ENCODE data around the gene MYO5C. TPM values are rescaled to one million over a fixed set of nuclear protein-coding genes. Genes with fewer than 3 reads are reported as not detected.

MYO5C gene
- total RNA-seq, 1 donor from 2014 or later = 2.3 TPM

DNA sequence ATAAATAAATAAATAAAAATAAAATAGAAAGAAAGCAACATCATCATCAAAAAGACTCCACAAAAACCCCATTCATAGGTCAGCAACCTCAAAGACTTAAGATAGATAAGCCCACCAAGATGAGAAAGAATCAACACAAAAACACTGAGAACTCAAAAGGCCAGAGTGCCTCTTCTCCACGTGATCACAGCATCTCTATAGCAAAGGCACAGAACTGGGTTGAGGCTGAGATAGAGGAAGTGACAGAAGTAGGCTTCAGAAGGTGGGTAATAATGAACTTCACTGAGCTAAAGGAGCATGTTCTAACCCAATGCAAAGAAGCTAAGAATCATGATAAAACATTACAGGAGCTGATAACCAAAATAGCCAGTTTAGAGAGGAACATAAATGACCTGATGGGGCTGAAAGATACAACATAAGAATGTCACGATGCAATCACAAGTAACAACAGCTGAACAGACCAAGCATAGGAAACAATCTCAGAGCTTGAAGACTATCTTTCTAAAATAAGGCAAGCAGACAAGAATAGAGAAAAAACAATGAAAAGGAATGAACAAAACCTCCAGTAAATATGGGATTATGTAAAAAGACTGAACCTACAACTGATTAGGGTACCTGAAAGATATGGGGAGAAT, 130.9 kb downstream of the MYO5C start:
- no peak for ATAC-seq (ENCODE audit: poor library complexity)
- DNase-seq = no peak
- intact Hi-C loops (cut with DNase I) = no loop called here

DNA sequence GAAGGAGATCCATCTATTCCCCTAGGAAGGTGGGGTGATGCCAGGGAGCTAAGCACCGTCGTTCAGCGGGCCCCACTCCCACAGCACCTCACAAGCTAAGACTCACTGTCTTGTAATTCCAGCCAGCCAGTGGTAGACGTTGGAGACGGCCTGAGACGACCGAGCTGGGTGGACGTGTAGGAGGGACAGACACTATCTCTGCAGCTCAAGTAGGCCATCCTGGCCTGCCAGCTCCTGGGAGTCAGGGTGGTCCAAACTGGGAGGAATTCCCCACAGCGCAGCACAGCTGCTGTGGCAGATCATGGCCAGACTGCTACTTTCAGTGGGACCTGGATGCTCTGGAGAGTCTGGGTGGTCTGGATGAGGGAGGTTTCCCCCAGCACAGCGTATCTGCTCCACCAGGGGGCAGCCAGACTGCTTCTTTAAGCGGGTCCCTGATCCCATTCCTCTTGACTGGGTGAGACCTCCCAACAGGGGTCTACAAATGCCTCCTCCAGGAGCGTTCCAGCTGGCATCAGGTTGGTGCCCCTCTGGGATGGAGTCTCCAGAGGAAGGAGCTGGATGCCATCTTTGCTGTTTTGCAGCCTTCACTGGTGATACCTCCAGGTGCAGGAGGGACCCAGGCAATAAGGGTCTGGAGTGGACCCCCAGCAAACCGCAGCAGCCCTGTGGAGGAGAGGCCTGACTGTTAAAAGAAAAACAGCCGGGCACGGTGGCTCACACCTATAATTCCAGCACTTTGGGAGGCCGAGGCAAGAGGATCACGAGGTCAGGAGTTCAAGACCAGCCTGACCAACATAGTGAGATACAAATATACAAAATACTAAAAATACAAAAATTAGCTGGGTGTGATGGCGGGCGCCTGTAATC, 132.0 kb downstream of the MYO5C start:
- ATAC-seq (ENCODE audit: poor library complexity) (no peak), DNase-seq (no peak)
- intact Hi-C loops (cut with DNase I) = no loop called here

DNA sequence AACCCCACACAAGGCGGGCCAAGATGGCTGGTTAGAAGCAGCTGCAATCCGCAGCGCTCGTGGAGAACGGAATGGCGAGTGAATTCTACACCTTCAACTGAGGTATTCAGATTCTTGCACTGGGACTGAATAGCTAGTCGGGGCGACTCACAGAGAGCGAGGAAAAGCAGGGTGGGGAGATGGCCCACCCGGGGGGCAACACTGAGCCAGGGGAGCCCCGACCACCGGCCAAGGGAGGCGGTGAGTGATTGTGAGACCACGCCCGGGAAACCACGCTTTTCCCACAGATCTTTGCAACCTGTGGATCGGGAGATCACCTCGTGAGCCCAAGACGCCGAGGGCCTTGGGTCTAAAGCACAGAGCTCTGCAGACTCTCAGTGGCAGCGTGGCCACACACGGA, 132.7 kb downstream of the MYO5C start:
- no peak for DNase-seq
- no peak for ATAC-seq (ENCODE audit: poor library complexity)

DNA sequence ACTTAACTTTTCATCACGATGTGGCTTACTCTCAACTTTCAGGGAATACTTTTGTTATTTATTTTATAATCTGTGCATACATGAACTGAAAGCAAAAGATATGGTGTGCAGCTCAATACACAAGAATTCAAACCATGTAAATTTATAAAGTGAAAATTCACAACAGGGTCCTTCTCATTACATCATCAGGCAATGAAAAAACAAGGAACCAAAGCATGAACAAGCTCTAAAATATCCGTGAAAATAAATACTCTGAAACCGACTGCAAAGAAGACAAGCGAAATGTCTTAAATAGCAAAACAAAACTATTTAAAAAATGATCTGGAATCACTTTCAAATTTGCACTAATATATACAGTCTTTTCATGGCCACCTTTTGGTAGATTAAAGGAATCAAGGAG, 133.3 kb downstream of the MYO5C start:
- no peak for ATAC-seq (ENCODE audit: poor library complexity)
- intact Hi-C loops (cut with DNase I) = no loop called here

More for the DNA sequence above, 132.7 kb downstream of the MYO5C start:
- intact Hi-C loops (cut with DNase I) = no loop called here

DNA sequence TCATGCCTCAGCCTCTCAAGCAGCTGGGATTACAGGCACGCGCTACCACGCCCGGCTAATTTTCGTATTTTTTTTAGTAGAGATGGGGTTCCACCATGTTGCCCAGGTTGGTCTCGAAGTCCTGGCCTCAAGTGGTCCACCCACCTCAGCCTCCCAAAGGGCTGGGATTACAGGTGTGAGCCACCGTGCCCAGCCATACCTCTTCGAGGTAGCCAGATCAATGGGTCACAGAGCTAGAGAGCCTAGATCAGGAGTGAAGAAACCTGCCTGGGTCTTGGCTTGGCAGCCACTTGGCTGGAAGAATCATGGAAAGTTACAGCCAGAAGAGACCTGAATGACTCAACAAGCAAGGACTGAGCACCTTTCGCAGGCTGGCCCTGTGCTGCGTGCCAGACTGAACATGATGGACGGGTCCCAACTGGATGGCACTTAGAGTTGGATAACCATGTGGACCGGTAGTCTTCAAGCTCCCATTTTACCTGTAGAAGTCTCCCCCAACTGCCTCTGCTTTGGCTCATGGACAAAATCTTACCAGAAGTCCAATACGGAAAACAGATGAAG, 134.1 kb downstream of the MYO5C start:
- no peak for ATAC-seq (ENCODE audit: poor library complexity)
- no peak for DNase-seq
- intact Hi-C loops (cut with DNase I) = no loop called here

More for the DNA sequence above, 133.3 kb downstream of the MYO5C start:
- no peak for DNase-seq

DNA sequence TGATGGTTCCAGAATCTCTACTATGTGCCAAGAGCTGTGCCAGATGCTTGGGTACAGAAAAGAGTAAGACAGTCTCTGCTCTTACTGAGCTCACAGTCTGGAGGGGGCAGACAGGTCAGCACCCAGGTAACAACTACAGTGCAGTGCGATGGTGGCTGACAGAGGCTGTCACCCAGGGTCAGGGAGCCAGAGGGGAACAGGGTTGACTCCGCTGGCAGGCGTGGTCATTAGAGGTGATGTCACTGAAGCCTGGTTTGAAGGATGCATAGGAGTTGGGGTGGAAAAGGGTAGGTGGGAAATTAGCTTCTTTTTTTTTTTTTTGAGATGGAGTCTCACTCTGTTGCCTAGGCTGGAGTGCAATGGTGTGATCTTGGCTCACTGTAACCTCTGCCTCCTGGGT, 136.0 kb downstream of the MYO5C start:
- DNase-seq (no peak), ATAC-seq (ENCODE audit: poor library complexity) (no peak)
- intact Hi-C loops (cut with DNase I) = no loop called here

DNA sequence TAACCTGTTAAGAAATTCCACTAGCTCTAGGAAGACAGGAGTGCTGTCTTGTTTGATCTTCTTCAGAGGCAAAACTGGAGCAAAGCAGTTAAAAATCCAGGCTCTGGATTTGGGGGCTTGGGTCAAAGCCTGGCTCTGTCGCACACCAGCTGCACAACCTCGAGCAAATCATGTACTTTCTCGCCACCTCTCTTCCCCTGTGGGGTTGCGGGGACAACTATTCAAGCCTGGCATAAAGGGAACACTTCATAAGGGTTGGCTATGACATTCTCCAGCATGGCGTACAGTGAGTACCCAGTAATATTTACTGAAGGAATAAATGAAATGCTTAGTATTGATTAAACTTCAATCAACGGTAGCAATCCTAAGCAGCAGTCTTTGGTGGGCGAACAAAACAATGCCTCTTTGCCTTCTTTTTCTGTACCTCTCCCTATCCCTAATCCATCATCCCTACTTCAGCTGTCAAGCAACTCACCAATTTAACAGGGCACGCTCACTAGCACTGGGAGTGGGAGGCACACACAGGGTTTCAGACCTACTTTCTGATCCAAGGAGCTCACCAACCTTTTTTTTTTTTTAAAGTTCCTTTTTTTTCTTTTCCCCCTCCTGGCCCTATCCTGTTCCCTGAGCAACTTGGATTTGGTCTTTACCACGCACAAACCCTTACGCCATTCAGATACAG, 137.4 kb downstream of the MYO5C start:
- intact Hi-C loops (cut with DNase I) = no loop called here
- DNase-seq = no peak
- no peak for ATAC-seq (ENCODE audit: poor library complexity)

DNA sequence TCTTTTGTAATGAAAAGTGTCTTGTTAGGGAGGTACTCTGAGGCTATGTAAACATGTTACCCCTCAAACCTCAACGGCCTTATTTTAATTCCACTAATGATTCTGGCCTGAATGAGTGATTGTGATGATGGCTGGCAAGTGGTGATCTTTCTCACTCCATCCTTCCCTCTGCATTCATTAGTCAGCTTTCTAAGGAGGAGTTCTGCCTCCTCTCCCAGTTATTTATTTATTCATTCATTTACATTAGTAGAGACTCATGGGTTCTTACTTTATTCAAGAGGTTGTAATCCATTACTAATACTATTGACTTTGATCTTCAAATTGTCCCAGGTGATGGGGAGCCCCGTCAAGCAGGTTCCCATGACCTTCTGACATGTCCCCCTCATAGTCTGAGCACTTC, 139.7 kb downstream of the MYO5C start:
- no peak for ATAC-seq (ENCODE audit: poor library complexity)
- intact Hi-C loops (cut with DNase I) = no loop called here

DNA sequence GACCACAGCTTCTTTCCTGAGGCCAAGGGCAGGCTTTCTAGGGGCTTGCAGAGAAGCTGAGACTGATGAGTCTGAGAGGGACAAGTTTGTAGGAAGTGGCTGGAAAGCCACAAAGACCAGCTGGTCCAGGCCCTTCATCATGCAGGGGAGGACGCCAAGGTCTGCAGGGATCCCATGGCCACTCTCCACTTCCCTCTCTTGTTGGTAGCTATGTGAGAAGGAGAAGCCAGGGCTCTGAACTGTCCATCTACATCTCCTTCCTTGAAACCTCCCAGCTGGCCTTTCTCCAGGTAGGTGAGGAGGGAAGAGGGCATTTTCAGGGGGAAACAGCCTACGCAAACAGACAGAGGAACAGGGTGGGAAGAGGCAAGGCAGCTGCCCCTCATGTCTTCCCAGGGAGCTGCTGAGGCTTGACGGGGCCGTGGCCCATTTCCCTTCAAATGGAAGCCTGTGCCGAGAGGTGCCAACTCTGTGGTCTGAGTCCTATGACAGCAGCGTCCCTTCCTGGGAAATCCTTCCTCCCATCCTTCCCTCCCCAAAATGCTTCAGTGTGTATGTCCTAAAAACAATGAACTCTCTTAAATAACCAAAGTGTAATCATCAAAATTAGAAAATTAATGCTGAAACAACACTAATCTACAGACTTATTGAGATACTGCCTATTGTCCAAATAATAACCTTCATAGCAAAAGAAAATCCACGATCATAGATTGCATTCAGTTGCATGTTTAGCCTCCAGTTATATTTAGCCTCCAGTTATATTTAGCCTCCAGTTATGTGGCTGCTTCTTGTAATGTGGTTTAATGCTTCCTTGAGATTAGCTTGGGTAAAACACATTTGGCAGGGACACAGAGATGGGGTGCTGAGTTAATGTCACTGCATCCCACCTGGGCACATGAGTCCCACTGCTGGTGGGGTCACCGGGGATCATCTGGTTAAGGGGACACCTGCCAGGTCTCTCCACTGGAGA, 140.4 kb downstream of the MYO5C start:
- intact Hi-C loops (cut with DNase I) = no loop called here
- ATAC-seq (ENCODE audit: poor library complexity) (no peak), DNase-seq (no peak)

More for the DNA sequence above, 139.7 kb downstream of the MYO5C start:
- no peak for DNase-seq

DNA sequence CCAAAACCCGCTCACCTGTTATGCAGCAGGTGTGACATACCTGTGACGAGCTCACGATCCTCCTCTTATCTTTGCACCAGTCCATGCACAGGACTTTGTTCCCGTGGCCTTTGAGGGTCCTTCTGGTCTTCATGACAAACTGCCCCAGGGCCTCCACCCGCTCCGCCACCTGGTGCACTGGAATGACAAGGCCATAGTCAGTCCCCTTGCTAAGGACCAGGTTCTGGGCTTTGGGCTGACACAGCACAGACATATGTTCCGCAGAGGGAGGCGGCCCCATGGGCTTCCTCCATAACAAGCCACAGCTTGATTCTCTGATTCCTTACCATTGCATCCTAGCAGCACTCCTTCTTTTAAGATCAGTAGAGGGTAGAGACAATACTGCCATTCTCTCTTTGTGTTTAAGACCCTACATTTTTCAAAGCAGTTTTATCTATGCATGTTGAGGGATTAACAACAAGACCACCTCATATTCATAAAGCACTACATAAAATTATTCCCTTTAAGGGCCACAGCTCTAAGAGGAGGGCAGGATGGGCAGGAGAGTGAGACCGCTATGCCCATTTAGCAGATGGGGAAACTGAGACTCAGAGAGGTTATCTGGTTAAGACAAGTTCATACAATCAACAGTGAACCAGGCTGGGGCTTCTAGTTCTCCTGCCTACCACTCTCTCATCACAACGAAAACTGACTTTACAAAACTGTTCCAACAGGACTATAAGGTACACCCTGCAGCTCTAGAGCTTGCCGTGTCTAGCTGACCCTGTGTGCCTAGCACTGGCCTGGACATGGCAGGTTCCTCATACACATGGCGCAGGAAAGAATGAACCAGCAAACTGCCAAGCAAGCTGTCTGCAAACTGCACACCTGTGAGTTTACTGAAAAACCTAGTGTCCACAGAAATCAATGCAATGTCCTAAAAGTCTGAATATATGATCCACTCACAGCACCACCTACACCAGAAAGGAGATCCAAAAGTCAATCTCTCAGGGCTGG, 141.4 kb downstream of the MYO5C start:
- intact Hi-C loops (cut with DNase I) = no loop called here
- ATAC-seq (ENCODE audit: poor library complexity) (no peak), DNase-seq (no peak)

DNA sequence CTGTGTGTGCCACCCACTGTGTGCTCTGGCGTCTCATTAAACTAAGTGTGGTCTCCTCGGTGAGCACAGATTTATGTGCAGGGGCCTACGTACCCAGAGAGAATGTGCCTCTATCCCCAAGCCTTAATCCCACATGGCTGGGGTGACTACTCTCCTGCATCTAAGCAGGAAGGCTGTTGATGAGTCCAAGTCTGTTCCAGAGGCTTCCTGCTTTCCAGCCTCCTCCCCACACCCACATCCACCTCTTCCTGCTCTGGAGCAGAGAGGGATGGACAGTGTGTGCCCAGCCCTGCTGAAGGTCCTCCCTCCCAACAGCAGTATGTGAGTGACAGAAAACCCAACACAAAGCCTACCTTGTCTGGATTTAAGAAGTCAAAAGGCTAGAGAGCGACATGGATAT, 144.3 kb downstream of the MYO5C start:
- ATAC-seq (ENCODE audit: poor library complexity) (no peak), DNase-seq (no peak)
- intact Hi-C loops (cut with DNase I) = no loop called here

DNA sequence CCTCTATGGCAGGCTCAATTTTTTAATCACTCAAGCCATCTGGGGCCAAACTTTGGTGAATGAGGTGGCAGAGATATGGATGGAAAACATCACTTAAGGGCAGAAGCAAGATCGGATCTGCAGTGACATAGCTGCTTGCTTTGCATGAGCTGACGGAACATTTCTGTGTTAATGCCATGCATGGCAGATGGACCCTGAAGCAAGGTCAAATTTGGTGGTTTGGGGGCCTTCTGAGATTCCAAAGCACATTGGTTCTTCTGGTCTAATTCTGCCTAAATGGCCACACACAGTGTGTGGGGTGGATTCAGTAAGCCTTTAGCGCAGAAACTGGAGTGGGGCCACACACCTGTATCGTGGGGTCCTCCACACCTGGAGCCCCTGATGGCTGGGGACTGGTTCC, 144.7 kb downstream of the MYO5C start:
- ATAC-seq (ENCODE audit: poor library complexity) = no peak
- intact Hi-C loops (cut with DNase I) = no loop called here

DNA sequence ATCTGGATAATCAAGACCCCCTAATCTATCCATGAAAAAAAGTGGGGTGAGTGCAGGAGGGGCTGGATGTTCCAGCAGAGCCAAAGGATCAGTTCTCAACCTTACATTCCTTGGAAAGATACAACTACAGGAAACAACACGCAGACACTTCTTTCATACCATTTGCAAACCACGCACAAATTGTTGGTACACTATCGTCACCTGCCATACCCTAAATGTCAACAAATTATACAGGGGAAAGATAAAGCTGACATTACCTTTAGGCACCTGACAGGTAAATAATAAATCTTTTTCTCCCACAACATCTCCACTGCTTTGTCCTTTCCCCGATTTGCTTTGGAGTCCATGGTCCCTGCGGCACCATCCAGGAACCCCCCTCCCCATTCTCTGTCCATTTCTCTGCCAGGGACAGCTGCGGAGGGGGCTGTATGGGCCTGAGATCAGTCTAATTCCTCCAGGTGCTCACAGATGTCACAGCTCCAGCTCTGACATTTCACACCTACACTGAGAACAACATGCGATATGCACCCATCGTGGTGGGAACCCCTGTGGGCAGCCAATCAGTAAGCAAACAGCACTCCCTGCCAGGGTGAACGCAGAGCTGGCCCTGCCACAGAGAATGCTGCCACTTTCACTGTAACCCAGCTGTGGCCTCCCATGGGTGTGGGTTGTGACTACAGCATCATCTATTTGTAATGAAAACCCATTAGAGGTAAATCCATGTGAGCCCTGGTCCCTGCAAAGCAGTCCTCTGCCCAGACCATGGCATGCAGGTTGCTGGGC, 145.4 kb downstream of the MYO5C start:
- no peak for ATAC-seq (ENCODE audit: poor library complexity)
- intact Hi-C loops (cut with DNase I) = no loop called here
- no peak for DNase-seq

More for the DNA sequence above, 144.7 kb downstream of the MYO5C start:
- no peak for DNase-seq

DNA sequence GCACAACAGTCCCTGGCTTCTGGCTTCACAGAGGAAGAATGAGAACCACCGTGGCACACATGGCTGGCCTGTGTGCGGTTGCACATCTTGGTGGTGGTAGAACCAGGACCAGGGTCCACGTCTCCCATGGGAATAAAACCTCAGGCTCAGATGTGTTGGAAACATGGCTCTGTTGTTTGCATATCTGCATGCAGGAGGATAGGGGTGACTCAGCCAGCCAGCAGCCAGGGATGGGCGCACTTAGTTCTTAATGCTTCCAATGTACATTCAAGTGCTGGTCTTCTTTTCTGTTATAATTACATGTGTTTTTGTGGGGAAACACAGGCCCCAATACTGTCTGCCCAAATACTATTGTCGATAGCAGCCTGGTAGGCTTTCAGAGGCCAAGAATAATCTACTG, 147.2 kb downstream of the MYO5C start:
- intact Hi-C loops (cut with DNase I) = no loop called here

DNA sequence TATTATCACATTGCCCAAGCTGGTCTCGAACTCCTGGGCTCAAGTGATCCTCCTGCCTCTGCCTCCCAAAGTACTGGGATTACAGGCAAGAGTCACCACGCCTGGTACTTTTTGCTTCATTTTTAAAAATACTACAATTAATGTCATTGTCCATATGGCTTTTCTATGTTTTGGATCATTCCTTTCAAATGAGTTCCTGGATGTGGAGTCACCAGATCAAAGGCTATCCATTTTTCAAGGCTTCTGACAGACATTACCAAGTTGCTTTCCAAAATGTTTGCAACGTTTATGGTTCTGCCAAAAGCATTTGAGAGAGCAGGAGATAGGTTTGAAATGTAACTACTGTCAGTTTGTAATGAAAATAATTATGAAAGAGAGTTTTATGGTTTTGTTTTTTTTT, 148.8 kb downstream of the MYO5C start:
- intact Hi-C loops (cut with DNase I) = no loop called here
- no peak for ATAC-seq (ENCODE audit: poor library complexity)
- no peak for DNase-seq

More for the DNA sequence above, 147.2 kb downstream of the MYO5C start:
- ATAC-seq (ENCODE audit: poor library complexity) = no peak
- DNase-seq = no peak

DNA sequence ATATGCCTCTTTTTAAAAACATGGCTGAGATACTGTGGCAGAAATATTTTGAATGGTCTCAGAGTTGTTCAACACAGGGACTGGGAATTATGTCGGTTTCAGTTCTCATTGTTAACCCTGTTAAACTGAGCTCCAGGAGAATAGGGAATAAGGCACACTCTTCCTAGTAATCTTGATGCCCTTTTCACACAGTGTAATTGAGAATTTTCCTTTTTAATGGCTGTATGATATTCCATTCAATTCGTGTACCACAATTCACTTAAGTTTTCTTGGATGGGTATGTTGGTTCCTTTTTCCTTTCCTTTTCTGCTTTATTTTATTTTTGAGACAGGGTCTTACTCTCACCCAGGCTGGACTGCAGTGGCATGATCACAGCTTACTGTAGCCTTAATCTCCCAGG, 149.3 kb downstream of the MYO5C start:
- intact Hi-C loops (cut with DNase I) = no loop called here
- no peak for DNase-seq
- no peak for ATAC-seq (ENCODE audit: poor library complexity)
